GM23338 (cell line): ENCODE measurements around the gene ATP10A.

ENCODE experiments used
- CREB1 ChIP-seq: fragments of 250-450 bp; sonication (Bioruptor Pico); IDR thresholded peaks from 2 replicates; pipeline ENCODE4 v1.5.0; 2020; ENCODE audit warnings: low read depth, mild to moderate bottlenecking, moderate library complexity
- NANOG ChIP-seq: IDR thresholded peaks from 2 replicates; pipeline ENCODE4 v1.6.1; 2016; ENCODE audit warnings: antibody characterized with exemption, borderline replicate concordance
- POLR2AphosphoS5 ChIP-seq: IDR thresholded peaks from 2 replicates; pipeline ENCODE4 v1.6.1; 2016; ENCODE audit warnings: antibody characterized with exemption, low read depth
- TF ChIP-seq, protein P1 (sequence below), 2 experiments: fragments of 200-600 bp in 1 of 2; sonication (generic) in 1 of 2; conservative IDR thresholded peaks; 2 replicates each; pipeline versions ENCODE4 v1.5.1 to v1.6.1; 2016 to 2017; ENCODE audit warnings: antibody characterized with exemption in 2 of 2, low read depth in 2 of 2, mild to moderate bottlenecking in 2 of 2, moderate library complexity in 1 of 2
- TF ChIP-seq, protein P2 (sequence below): IDR thresholded peaks from 2 replicates; pipeline ENCODE4 v1.6.1; 2016; ENCODE audit warnings: antibody characterized with exemption

DNA sequence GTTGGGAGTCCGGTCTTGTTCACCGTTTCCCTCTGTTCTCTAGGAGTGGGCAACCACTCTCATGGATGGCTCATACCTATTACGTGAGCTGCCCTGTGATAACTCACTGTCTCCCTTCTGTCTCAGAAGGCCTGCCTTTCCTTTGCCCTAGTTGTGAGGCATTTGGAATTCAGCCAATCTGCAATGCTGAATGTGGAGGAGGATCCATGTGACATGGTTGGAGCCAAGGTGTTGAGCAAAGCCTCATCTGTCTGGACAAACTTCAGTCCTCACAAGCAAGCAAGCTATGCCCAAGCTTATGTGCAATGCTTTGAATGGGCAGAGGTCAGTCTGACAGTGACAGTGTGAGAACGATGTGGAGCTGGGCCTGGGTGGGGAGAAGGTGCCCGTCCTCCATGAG is 37.8 kb upstream of the ATP10A start:
- TF ChIP-seq, protein P1, sequence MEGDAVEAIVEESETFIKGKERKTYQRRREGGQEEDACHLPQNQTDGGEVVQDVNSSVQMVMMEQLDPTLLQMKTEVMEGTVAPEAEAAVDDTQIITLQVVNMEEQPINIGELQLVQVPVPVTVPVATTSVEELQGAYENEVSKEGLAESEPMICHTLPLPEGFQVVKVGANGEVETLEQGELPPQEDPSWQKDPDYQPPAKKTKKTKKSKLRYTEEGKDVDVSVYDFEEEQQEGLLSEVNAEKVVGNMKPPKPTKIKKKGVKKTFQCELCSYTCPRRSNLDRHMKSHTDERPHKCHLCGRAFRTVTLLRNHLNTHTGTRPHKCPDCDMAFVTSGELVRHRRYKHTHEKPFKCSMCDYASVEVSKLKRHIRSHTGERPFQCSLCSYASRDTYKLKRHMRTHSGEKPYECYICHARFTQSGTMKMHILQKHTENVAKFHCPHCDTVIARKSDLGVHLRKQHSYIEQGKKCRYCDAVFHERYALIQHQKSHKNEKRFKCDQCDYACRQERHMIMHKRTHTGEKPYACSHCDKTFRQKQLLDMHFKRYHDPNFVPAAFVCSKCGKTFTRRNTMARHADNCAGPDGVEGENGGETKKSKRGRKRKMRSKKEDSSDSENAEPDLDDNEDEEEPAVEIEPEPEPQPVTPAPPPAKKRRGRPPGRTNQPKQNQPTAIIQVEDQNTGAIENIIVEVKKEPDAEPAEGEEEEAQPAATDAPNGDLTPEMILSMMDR (conservative IDR thresholded peaks at IDR 0.05; ENCODE audit: low read depth in 2 of 2), result no peak
- TF ChIP-seq NANOG (no peak), CREB1 (CRISPR knock-in tag) (no peak), POLR2AphosphoS5 (no peak)
- TF ChIP-seq, protein P2, sequence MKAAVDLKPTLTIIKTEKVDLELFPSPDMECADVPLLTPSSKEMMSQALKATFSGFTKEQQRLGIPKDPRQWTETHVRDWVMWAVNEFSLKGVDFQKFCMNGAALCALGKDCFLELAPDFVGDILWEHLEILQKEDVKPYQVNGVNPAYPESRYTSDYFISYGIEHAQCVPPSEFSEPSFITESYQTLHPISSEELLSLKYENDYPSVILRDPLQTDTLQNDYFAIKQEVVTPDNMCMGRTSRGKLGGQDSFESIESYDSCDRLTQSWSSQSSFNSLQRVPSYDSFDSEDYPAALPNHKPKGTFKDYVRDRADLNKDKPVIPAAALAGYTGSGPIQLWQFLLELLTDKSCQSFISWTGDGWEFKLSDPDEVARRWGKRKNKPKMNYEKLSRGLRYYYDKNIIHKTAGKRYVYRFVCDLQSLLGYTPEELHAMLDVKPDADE, result no peak
